Tibial artery (tissue), 4 donors: ENCODE measurements around the gene CHDH.

Source experiments
- DNase-seq, 2 donors: peaks; one replicate each; pipeline ENCODE4 v3.0.0-alpha.2; 2019
- H3K27ac ChIP-seq, 2 donors: fragments of 200-600 bp; sonication (generic) in 1 of 2; 1 replicate in 1 of 2; 2 replicates in 1 of 2; pipeline ENCODE4 v1.5.1; 2018 to 2019; ENCODE audit warnings: mild to moderate bottlenecking in 1 of 2
- H3K27me3 ChIP-seq, 2 donors: fragments of 200-600 bp; sonication (generic) in 1 of 2; one replicate each; pipeline versions ENCODE4 v1.5.1 to v1.6.0; 2016 to 2019
- H3K36me3 ChIP-seq, 3 donors: fragments of 200-600 bp; sonication (generic) in 2 of 3; one replicate each; pipeline ENCODE4 v1.5.1; 2016 to 2019; ENCODE audit warnings: mild to moderate bottlenecking in 2 of 3
- H3K4me1 ChIP-seq, 4 donors: fragments of 200-600 bp; sonication (generic) in 2 of 4; 1 replicate in 3 of 4; 2 replicates in 1 of 4; pipeline ENCODE4 v1.5.1; 2016 to 2019
- H3K4me3 ChIP-seq, 2 donors: fragments of 200-600 bp; sonication (generic) in 1 of 2; 1 replicate in 1 of 2; 2 replicates in 1 of 2; pipeline ENCODE4 v1.5.1; 2018 to 2019; ENCODE audit warnings: mild to moderate bottlenecking in 2 of 2
- H3K9me3 ChIP-seq, 3 donors: fragments of 200-600 bp; sonication (generic) in 1 of 3; one replicate each; pipeline ENCODE4 v1.5.1; 2016 to 2019
- intact Hi-C: fragments of 100-400 bp; cut with DNase I; formaldehyde crosslinking; loops from one replicate; pipeline ENCODE4 v1.15.0; 2023; ENCODE audit warnings: low total_unique reads
- TF ChIP-seq, protein P1 (sequence below), 2 experiments: fragments of 200-600 bp in 1 of 2; fragments of 450-650 bp in 1 of 2; IDR thresholded peaks; one replicate each; pipeline ENCODE4 v1.5.1; 2017 to 2019; ENCODE audit warnings: antibody characterized with exemption in 2 of 2, mild to moderate bottlenecking in 1 of 2, moderate library complexity in 1 of 2

The CHDH gene

DNA sequence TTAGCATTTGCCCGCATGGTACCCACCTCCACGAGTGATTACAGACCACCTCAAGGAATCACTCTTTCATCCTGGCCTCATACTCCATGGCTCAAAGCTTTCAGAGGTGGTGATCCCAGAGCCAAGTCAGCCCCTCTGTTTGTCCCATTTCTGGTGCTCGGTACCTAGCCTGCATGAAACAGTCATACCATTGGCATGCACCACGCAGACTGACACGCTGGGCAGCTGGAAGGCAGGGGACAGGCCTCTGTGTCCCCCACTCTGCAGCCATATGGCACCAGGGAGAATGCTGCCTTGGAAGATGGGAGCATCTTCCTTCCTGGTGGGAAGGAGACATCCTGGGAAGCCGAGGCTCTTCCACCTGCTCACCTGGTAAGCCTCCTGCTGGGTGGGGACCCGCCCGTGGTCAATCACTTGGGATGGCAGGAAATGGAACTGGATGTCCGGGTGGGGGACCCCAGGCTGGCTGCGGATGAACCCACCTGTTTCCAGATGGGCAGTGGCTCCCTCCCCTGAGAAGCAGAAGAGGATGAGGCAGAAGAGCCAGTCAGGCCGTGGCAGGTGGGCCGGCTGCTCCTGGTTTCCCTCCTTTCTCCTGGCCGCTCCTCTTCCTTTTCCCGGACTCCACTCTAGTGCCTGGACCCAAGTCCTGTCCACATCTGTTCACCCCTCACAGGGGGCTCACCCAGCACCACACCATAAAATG lies 26.9 kb downstream of the CHDH start:
- H3K9me3 ChIP-seq, result no peaks in the 10 kb centered on the region

GRCh38 chr3:53818221-53819162 lies 27.7 kb downstream of the CHDH start:
- no peak overlapping the region for H3K4me3 ChIP-seq
- intact Hi-C loops, result no loop called here
- H3K27ac ChIP-seq, result no peak overlapping the region
- H3K4me1 ChIP-seq, result no peaks in the 10 kb centered on the region
- TF ChIP-seq, protein P1, sequence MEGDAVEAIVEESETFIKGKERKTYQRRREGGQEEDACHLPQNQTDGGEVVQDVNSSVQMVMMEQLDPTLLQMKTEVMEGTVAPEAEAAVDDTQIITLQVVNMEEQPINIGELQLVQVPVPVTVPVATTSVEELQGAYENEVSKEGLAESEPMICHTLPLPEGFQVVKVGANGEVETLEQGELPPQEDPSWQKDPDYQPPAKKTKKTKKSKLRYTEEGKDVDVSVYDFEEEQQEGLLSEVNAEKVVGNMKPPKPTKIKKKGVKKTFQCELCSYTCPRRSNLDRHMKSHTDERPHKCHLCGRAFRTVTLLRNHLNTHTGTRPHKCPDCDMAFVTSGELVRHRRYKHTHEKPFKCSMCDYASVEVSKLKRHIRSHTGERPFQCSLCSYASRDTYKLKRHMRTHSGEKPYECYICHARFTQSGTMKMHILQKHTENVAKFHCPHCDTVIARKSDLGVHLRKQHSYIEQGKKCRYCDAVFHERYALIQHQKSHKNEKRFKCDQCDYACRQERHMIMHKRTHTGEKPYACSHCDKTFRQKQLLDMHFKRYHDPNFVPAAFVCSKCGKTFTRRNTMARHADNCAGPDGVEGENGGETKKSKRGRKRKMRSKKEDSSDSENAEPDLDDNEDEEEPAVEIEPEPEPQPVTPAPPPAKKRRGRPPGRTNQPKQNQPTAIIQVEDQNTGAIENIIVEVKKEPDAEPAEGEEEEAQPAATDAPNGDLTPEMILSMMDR (IDR thresholded peaks at IDR 0.05), result no peak
- H3K9me3 ChIP-seq, result no peaks in the 10 kb centered on the region
- H3K36me3 ChIP-seq, result peaks cover 0 to 74% (median 0%) of the 10 kb centered on the region in 3 donors
- DNase-seq, result peak in 1 of 2 donors; percentile 33
- H3K27me3 ChIP-seq, result no peaks in the 10 kb centered on the region

More for the DNA sequence above, 26.9 kb downstream of the CHDH start:
- peak in 1 of 2 donors; percentile 47 for DNase-seq
- H3K4me3 ChIP-seq, result no peak overlapping the region
- peaks cover 0 to 76% (median 0%) of the 10 kb centered on the region in 3 donors for H3K36me3 ChIP-seq
- H3K27ac ChIP-seq, result no peak overlapping the region
- TF ChIP-seq, protein P1 (IDR thresholded peaks at IDR 0.05), result no peak
- intact Hi-C loops, result no loop called here
- no peaks in the 10 kb centered on the region for H3K27me3 ChIP-seq
- no peaks in the 10 kb centered on the region for H3K4me1 ChIP-seq

GRCh38 chr3:53817809-53818208 lies 28.4 kb downstream of the CHDH start:
- peak in 1 of 2 donors; percentile 39 for DNase-seq
- H3K27ac ChIP-seq, result no peak overlapping the region
- no peaks in the 10 kb centered on the region for H3K9me3 ChIP-seq
- intact Hi-C loops, result no loop called here
- H3K36me3 ChIP-seq, result peaks cover 0 to 67% (median 0%) of the 10 kb centered on the region in 3 donors
- no peaks in the 10 kb centered on the region for H3K4me1 ChIP-seq
- no peaks in the 10 kb centered on the region for H3K27me3 ChIP-seq
- H3K4me3 ChIP-seq, result no peak overlapping the region
- TF ChIP-seq, protein P1 (IDR thresholded peaks at IDR 0.05), result no peak

DNA sequence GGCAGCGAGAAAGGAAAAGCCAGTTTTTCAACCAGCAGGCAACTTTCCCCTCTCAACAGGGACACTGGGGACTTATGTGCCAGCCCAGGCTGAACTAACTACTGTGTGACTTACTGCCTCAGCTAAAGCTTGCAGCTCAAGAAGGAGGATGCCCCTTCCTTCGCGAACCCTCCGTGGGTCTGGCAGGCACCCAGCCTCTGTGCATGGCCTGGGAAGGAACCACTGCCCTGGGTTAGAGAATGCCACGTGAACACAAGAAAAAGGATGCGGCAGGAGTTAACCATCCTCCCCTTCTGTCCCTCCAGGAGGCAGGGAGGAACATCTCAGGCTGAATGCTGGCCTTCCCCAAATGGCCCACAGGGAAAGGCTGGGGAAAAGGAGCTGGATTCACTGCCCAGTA lies 29.0 kb downstream of the CHDH start:
- H3K36me3 ChIP-seq, result peaks cover 0 to 61% (median 0%) of the 10 kb centered on the region in 3 donors
- H3K27me3 ChIP-seq, result no peaks in the 10 kb centered on the region
- peak in 1 of 2 donors; percentile 39 for DNase-seq
- no peaks in the 10 kb centered on the region for H3K9me3 ChIP-seq
- no peak overlapping the region for H3K4me3 ChIP-seq
- no peak overlapping the region for H3K27ac ChIP-seq
- no peaks in the 10 kb centered on the region for H3K4me1 ChIP-seq
- intact Hi-C loops, result no loop called here
- TF ChIP-seq, protein P1 (IDR thresholded peaks at IDR 0.05), result no peak

- H3K4me1 ChIP-seq, result no peaks in the 10 kb centered on the region
- H3K27ac ChIP-seq, result no peak overlapping the region
- peaks cover 0 to 54% (median 0%) of the 10 kb centered on the region in 3 donors for H3K36me3 ChIP-seq
- no peaks in the 10 kb centered on the region for H3K9me3 ChIP-seq
- DNase-seq, result no peak
- no peaks in the 10 kb centered on the region for H3K27me3 ChIP-seq
- intact Hi-C loops, result no loop called here
- no peak overlapping the region for H3K4me3 ChIP-seq
- TF ChIP-seq, protein P1 (IDR thresholded peaks at IDR 0.05), result no peak
Observed at GRCh38 chr3:53816425-53816824, 29.8 kb downstream of the CHDH start.
